Activated CD4-positive, alpha-beta memory T cell treated with anti-CD3 and anti-CD28 coated beads for 36 hours (primary cell): ENCODE data around the gene SLC1A4. TPM values are rescaled to one million over a fixed set of nuclear protein-coding genes. Genes with fewer than 3 reads are reported as not detected.

ENCODE experiments used
- CTCF ChIA-PET: fragments of 350-600 bp; sonication (Branson Sonifier 250); formaldehyde crosslinking; loops from one replicate; lab custom pipeline; 2021; ENCODE audit warnings: antibody characterized with exemption, inconsistent platforms; lab: Charles Lee
- POLR2A ChIA-PET: fragments of 350-600 bp; sonication (Branson Sonifier 250); formaldehyde crosslinking; loops from one replicate; lab custom pipeline; 2021; ENCODE audit warnings: antibody characterized with exemption; lab: Charles Lee
- DNase-seq: peaks from one replicate; pipeline ENCODE4 v3.0.0-alpha.2; 2020
- H3K27ac Mint-ChIP-seq: one replicate; pipeline ENCODE4 v1.8.0; 2021; ENCODE audit warnings: mixed read lengths
- H3K27me3 Mint-ChIP-seq: one replicate; pipeline ENCODE4 v1.8.0; 2021; ENCODE audit warnings: mixed read lengths
- H3K36me3 Mint-ChIP-seq: one replicate; pipeline ENCODE4 v1.8.0; 2021; ENCODE audit warnings: mixed read lengths
- H3K4me1 Mint-ChIP-seq: one replicate; pipeline ENCODE4 v1.8.0; 2021; ENCODE audit warnings: low read depth, mixed read lengths
- H3K4me3 Mint-ChIP-seq: one replicate; pipeline ENCODE4 v1.8.0; 2021; ENCODE audit warnings: mild to moderate bottlenecking, mixed read lengths
- H3K9me3 Mint-ChIP-seq: one replicate; pipeline ENCODE4 v1.8.0; 2021; ENCODE audit warnings: mixed read lengths
- intact Hi-C: fragments of 100-400 bp; cut with micrococcal nuclease; formaldehyde crosslinking; loops from one replicate; pipeline ENCODE4 v1.15.1; 2023
- total RNA-seq, 2 experiments: library from RNA; stranded (reverse); gene quantifications; one replicate each; pipeline ENCODE4 v1.2.3, GENCODE V29; 2021

The SLC1A4 gene
- total RNA-seq, 2 experiments from 2014 or later, result 15.9 TPM

DNA sequence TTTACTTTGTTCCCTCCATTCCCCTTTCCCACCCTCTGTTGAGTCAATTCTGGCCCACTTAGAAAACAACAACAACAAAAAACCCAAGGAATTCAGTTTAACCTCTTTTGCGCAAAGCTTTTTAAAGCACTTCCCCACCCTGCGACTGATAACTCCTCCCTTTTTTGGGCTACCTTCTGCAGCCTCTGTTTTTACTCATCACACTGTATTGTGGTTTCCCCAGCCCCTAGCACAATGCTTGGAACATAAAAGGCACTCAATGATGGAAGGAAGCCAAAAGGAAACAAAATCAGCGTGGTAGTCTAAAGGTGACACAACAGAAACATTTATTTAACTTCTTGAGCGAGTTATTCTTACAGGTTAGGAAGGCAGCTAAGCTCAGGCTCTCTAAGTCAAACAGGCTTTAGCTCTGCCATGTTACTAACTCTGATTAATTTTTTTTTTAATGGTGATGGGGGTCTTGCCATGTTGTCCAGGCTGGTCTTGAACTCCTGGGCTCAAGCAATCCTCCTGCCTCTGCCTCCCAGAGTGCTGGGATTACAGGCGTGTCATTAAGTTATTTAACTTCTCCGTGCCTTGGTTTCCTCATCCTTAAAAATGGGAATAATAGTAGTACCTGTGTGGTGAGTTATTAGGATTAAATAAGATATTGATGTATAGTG, 68.3 kb downstream of the SLC1A4 start:
- no peaks in the 10 kb centered on the region for H3K27me3 Mint-ChIP-seq
- DNase-seq, result peak; percentile 70
- H3K9me3 Mint-ChIP-seq, result no peaks in the 10 kb centered on the region
- CTCF ChIA-PET, result interaction anchor here (1.0 to 7.4 kb wide), 6 partner anchors 7 to 307 kb away, joined by 3 to 48 read pairs (median 6); partner anchors contain the start of gene RAB1A
- intact Hi-C loops, result loop anchor here (1.0 to 5.0 kb wide), 7 partner anchors 68 to 1470 kb away; partner anchors contain the start of genes ACTR2, AFTPH, MDH1 and SLC1A4
- peak overlapping the region; percentile 78 for H3K27ac Mint-ChIP-seq
- H3K36me3 Mint-ChIP-seq, result no peaks in the 10 kb centered on the region
- peak overlapping the region; percentile 77 for H3K4me3 Mint-ChIP-seq
- POLR2A ChIA-PET, result interaction anchor here (1.0 to 3.1 kb wide), 4 partner anchors 69 to 170 kb away, joined by 4 to 24 read pairs (median 12); partner anchors contain the start of genes ACTR2, RAB1A and SLC1A4
- H3K4me1 Mint-ChIP-seq, result peaks cover 53% of the 10 kb centered on the region

GRCh38 chr2:65059071-65059470, 69.9 kb downstream of the SLC1A4 start:
- intact Hi-C loops, result loop anchor here (5.0 kb wide), 3 partner anchors 292 to 1472 kb away; partner anchors contain the start of genes MDH1 and WDPCP

GRCh38 chr2:65061146-65061909, 72.1 kb downstream of the SLC1A4 start:
- intact Hi-C loops, result loop anchor here (5.0 kb wide), 1 partner anchor 491 kb away; no protein-coding TSS in a partner anchor
- no peak for DNase-seq
- H3K36me3 Mint-ChIP-seq, result no peaks in the 10 kb centered on the region
- H3K4me1 Mint-ChIP-seq, result peaks cover 52% of the 10 kb centered on the region
- H3K27ac Mint-ChIP-seq, result no peak overlapping the region
- CTCF ChIA-PET, result interaction anchor here (1.0 to 3.0 kb wide), 2 partner anchors 108 to 125 kb away, joined by 3 to 15 read pairs; no protein-coding TSS in a partner anchor
- H3K9me3 Mint-ChIP-seq, result no peaks in the 10 kb centered on the region
- POLR2A ChIA-PET, result no interaction called here
- no peak overlapping the region for H3K4me3 Mint-ChIP-seq
- no peaks in the 10 kb centered on the region for H3K27me3 Mint-ChIP-seq

More at GRCh38 chr2:65059071-65059470, 69.9 kb downstream of the SLC1A4 start:
- no peak overlapping the region for H3K4me3 Mint-ChIP-seq
- peaks cover 46% of the 10 kb centered on the region for H3K4me1 Mint-ChIP-seq
- ChIA-PET CTCF (interaction anchor here (0.8 to 7.4 kb wide), 4 partner anchors 71 to 141 kb away, joined by 3 to 48 read pairs (median 5); partner anchors contain the start of gene RAB1A), POLR2A (interaction anchor here (1.3 kb wide), 1 partner anchor 169 kb away, joined by 3 read pairs; the partner anchor contains the start of gene ACTR2)
- H3K9me3 Mint-ChIP-seq, result no peaks in the 10 kb centered on the region
- H3K27ac Mint-ChIP-seq, result no peak overlapping the region
- H3K36me3 Mint-ChIP-seq, result no peaks in the 10 kb centered on the region
- DNase-seq, result no peak
- no peaks in the 10 kb centered on the region for H3K27me3 Mint-ChIP-seq

- H3K4me3 Mint-ChIP-seq, result no peak overlapping the region
- no peaks in the 10 kb centered on the region for H3K9me3 Mint-ChIP-seq
- no peaks in the 10 kb centered on the region for H3K27me3 Mint-ChIP-seq
- H3K4me1 Mint-ChIP-seq, result peaks cover 54% of the 10 kb centered on the region
- no peak overlapping the region for H3K27ac Mint-ChIP-seq
- DNase-seq, result no peak
- CTCF ChIA-PET, result interaction anchor here (1.0 to 3.0 kb wide), 2 partner anchors 108 to 125 kb away, joined by 3 to 15 read pairs; no protein-coding TSS in a partner anchor
- intact Hi-C loops, result loop anchor here (5.0 kb wide), 1 partner anchor 490 kb away; no protein-coding TSS in a partner anchor
- POLR2A ChIA-PET, result interaction anchor here (0.5 kb wide), 1 partner anchor 935 kb away, joined by 3 read pairs; no protein-coding TSS in a partner anchor
- no peaks in the 10 kb centered on the region for H3K36me3 Mint-ChIP-seq
Observed at GRCh38 chr2:65061910-65062339, 72.7 kb downstream of the SLC1A4 start.

- intact Hi-C loops, result loop anchor here (5.0 kb wide), 1 partner anchor 489 kb away; no protein-coding TSS in a partner anchor
- peaks cover 52% of the 10 kb centered on the region for H3K4me1 Mint-ChIP-seq
- H3K4me3 Mint-ChIP-seq, result no peak overlapping the region
- DNase-seq, result no peak
- POLR2A ChIA-PET, result no interaction called here
- H3K27ac Mint-ChIP-seq, result no peak overlapping the region
- no peaks in the 10 kb centered on the region for H3K36me3 Mint-ChIP-seq
- no peaks in the 10 kb centered on the region for H3K9me3 Mint-ChIP-seq
- no peaks in the 10 kb centered on the region for H3K27me3 Mint-ChIP-seq
- CTCF ChIA-PET, result interaction anchor here (1.1 to 3.0 kb wide), 8 partner anchors 8 to 145 kb away, joined by 3 to 59 read pairs (median 11); partner anchors contain the start of gene CEP68
Observed at GRCh38 chr2:65062843-65063825, 73.9 kb downstream of the SLC1A4 start.

GRCh38 chr2:65064728-65065552, 75.7 kb downstream of the SLC1A4 start:
- intact Hi-C loops, result loop anchor here (1.0 to 5.0 kb wide), 7 partner anchors 9 to 508 kb away; partner anchors contain the start of genes ACTR2, CEP68 and RAB1A
- no peaks in the 10 kb centered on the region for H3K27me3 Mint-ChIP-seq
- H3K9me3 Mint-ChIP-seq, result no peaks in the 10 kb centered on the region
- POLR2A ChIA-PET, result interaction anchor here (0.9 to 1.8 kb wide), 6 partner anchors 9 to 372 kb away, joined by 3 to 10 read pairs (median 3); partner anchors contain the start of genes ACTR2, CEP68 and RAB1A
- peak; percentile 62 for DNase-seq
- H3K36me3 Mint-ChIP-seq, result no peaks in the 10 kb centered on the region
- H3K4me1 Mint-ChIP-seq, result peaks cover 43% of the 10 kb centered on the region
- H3K27ac Mint-ChIP-seq, result peak overlapping the region; percentile 80
- no peak overlapping the region for H3K4me3 Mint-ChIP-seq
- CTCF ChIA-PET, result interaction anchor here (0.6 to 3.0 kb wide), 40 partner anchors 10 to 511 kb away, joined by 3 to 59 read pairs (median 5); partner anchors contain the start of genes ACTR2, CEP68 and RAB1A

GRCh38 chr2:65067806-65068553, 78.8 kb downstream of the SLC1A4 start:
- ChIA-PET CTCF (interaction anchor here (0.6 to 6.0 kb wide), 5 partner anchors 62 to 150 kb away, joined by 3 to 38 read pairs (median 5); partner anchors contain the start of gene RAB1A), POLR2A (interaction anchor here (0.8 kb wide), 1 partner anchor 62 kb away, joined by 3 read pairs; the partner anchor contains the start of gene RAB1A)
- H3K4me1 Mint-ChIP-seq, result peaks cover 59% of the 10 kb centered on the region
- peak; percentile 26 for DNase-seq
- intact Hi-C loops, result no loop called here
- peak overlapping the region; percentile 52 for H3K27ac Mint-ChIP-seq
- H3K4me3 Mint-ChIP-seq, result no peak overlapping the region
- H3K9me3 Mint-ChIP-seq, result no peaks in the 10 kb centered on the region
- H3K27me3 Mint-ChIP-seq, result no peaks in the 10 kb centered on the region
- peaks cover 6% of the 10 kb centered on the region for H3K36me3 Mint-ChIP-seq

DNA sequence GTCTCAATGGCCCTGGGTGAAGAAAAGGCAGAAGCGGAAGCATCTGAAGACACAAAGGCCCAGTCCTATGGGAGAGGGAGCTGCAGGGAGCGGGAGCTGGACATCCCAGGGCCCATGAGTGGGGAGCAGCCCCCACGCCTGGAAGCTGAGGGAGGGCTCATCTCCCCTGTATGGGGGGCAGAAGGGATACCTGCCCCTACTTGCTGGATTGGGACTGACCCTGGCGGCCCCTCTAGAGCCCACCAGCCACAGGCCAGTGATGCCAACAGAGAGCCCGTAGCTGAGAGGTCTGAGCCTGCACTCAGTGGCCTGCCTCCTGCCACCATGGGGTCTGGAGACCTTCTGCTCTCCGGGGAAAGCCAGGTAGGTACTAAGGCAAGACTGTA, 80.2 kb downstream of the SLC1A4 start:
- ChIA-PET POLR2A (no interaction called here), CTCF (interaction anchor here (2.6 to 6.0 kb wide), 2 partner anchors 101 to 118 kb away, joined by 9 to 38 read pairs; no protein-coding TSS in a partner anchor)
- Mint-ChIP-seq H3K9me3 (no peaks in the 10 kb centered on the region), H3K4me3 (no peak overlapping the region), H3K27me3 (no peaks in the 10 kb centered on the region), H3K4me1 (peaks cover 52% of the 10 kb centered on the region), H3K27ac (no peak overlapping the region), H3K36me3 (peaks cover 8% of the 10 kb centered on the region)
- no peak for DNase-seq
- intact Hi-C loops, result no loop called here

GRCh38 chr2:65070172-65070830, 81.1 kb downstream of the SLC1A4 start:
- CTCF ChIA-PET, result interaction anchor here (0.9 to 6.0 kb wide), 3 partner anchors 58 to 116 kb away, joined by 3 to 38 read pairs (median 7); no protein-coding TSS in a partner anchor
- H3K36me3 Mint-ChIP-seq, result peaks cover 8% of the 10 kb centered on the region
- H3K4me1 Mint-ChIP-seq, result peaks cover 44% of the 10 kb centered on the region
- POLR2A ChIA-PET, result no interaction called here
- no peaks in the 10 kb centered on the region for H3K27me3 Mint-ChIP-seq
- intact Hi-C loops, result no loop called here
- H3K9me3 Mint-ChIP-seq, result no peaks in the 10 kb centered on the region
- no peak overlapping the region for H3K4me3 Mint-ChIP-seq
- H3K27ac Mint-ChIP-seq, result peak overlapping the region; percentile 81
- DNase-seq, result peak; percentile 41
